Stimulated activated CD4-positive, alpha-beta T cell treated with anti-CD3 and anti-CD28 coated beads, Interleukin-2, amount 100 ng/mL, for 48 hours (primary cell): ENCODE data around the gene NCKAP5.
"Not testable (repeated sequence)": the region's sequence is repeated elsewhere in the genome, so short reads cannot be mapped to it uniquely, and the experiment has no call there.

Experiments used
- DNase-seq, 2 donors: peaks; one replicate each; pipeline ENCODE4 v3.0.0-alpha.2; 2020

Gene NCKAP5

GRCh38 chr2:133519677-133520076, 48.6 kb downstream of the NCKAP5 start:
- DNase-seq: not testable (repeated sequence)

- no peak for DNase-seq
Observed at GRCh38 chr2:133518700-133519344, 49.4 kb downstream of the NCKAP5 start.

- no peak for DNase-seq
Observed at GRCh38 chr2:133517876-133518275, 50.4 kb downstream of the NCKAP5 start.

GRCh38 chr2:133516405-133517026, 51.7 kb downstream of the NCKAP5 start:
- DNase-seq: no peak

GRCh38 chr2:133515271-133515670, 53.0 kb downstream of the NCKAP5 start:
- DNase-seq: no peak

- DNase-seq: no peak
Observed at GRCh38 chr2:133513893-133514292, 54.4 kb downstream of the NCKAP5 start.

- no peak for DNase-seq
Observed at GRCh38 chr2:133512121-133512520, 56.1 kb downstream of the NCKAP5 start.

- DNase-seq: no peak
Observed at GRCh38 chr2:133511679-133512078, 56.6 kb downstream of the NCKAP5 start.

GRCh38 chr2:133509777-133510176, 58.5 kb downstream of the NCKAP5 start:
- DNase-seq: no peak

- DNase-seq: no peak
Observed at GRCh38 chr2:133508546-133509165, 59.6 kb downstream of the NCKAP5 start.

GRCh38 chr2:133506996-133507395, 61.3 kb downstream of the NCKAP5 start:
- DNase-seq: no peak

- DNase-seq: no peak
Observed at GRCh38 chr2:133504566-133505505, 63.4 kb downstream of the NCKAP5 start.

GRCh38 chr2:133503927-133504326, 64.3 kb downstream of the NCKAP5 start:
- no peak for DNase-seq

GRCh38 chr2:133503323-133503722, 64.9 kb downstream of the NCKAP5 start:
- DNase-seq: no peak

- DNase-seq: no peak
Observed at GRCh38 chr2:133502678-133503077, 65.6 kb downstream of the NCKAP5 start.

- no peak for DNase-seq
Observed at GRCh38 chr2:133500917-133501316, 67.3 kb downstream of the NCKAP5 start.

- no peak for DNase-seq
Observed at GRCh38 chr2:133498662-133499585, 69.3 kb downstream of the NCKAP5 start.

- DNase-seq: no peak
Observed at GRCh38 chr2:133497951-133498565, 70.2 kb downstream of the NCKAP5 start.

GRCh38 chr2:133497270-133497893, 70.9 kb downstream of the NCKAP5 start:
- no peak for DNase-seq

- no peak for DNase-seq
Observed at GRCh38 chr2:133496501-133497269, 71.6 kb downstream of the NCKAP5 start.
